K562 (cell line): ENCODE data around the gene DDC. TPM values are rescaled to one million over a fixed set of nuclear protein-coding genes. Genes with fewer than 3 reads are reported as not detected.

Experiments
- ATAC-seq: fragments of 200-7000 bp; cut with Tn5 transposase; 3 replicates; pipeline ENCODE4 v1.9.1; 2020; ENCODE audit warnings: moderate library complexity
- BruUV-seq: library from RNA; stranded (reverse); fragments of 400-500 nt; replicated peaks from 2 replicates; lab custom pipeline; 2021; lab: Mats Ljungman, UMichigan
- CTCF ChIA-PET: fragments of 300-600 bp; formaldehyde crosslinking; extraction: SDS; loops from one replicate; lab custom pipeline; 2021; ENCODE audit warnings: low intra/inter-chr PET ratio; lab: Yijun Ruan, JAX
- POLR2A ChIA-PET: fragments of 300-600, 350-650 bp; sonication (Branson Sonifier 250); formaldehyde crosslinking; extraction: SDS; loops from one replicate; lab custom pipeline; 2021; ENCODE audit warnings: antibody characterized with exemption, inconsistent platforms; lab: Yijun Ruan, JAX
- DNase-seq, 4 experiments: peaks; one replicate each; pipeline versions ENCODE4 v3.0.0 to v3.0.0-alpha.2; 2011 to 2018; ENCODE audit warnings: low spot score in 3 of 4, mixed read lengths in 3 of 4; ENCODE audit errors: extremely low read depth in 1 of 4
- FAIRE-seq: peaks from 2 replicates; lab custom pipeline; 2011; peaks lifted over from hg19 to GRCh38; lab: Jason Lieb, UNC
- H2AFZ ChIP-seq: 2 replicates; pipeline ENCODE4 v1.6.0; 2011; ENCODE audit warnings: low read depth, low read length, control low read depth, inconsistent platforms
- H3K27ac ChIP-seq: fragments of 200-600 bp; 3 replicates; pipeline ENCODE4 v1.8.0; 2011; ENCODE audit warnings: low read depth, mild to moderate bottlenecking, control low read depth, inconsistent platforms, low read length, moderate library complexity, mixed read lengths; ENCODE audit errors: extremely low read depth
- H3K27me3 ChIP-seq, 2 experiments: fragments of 300-600 bp in 1 of 2; 2 replicates in 1 of 2; 3 replicates in 1 of 2; pipeline versions ENCODE4 v1.6.0 to v1.8.0; 2011; ENCODE audit warnings: inconsistent platforms in 2 of 2, low read length in 2 of 2, mild to moderate bottlenecking in 1 of 2, mixed read lengths in 1 of 2, moderate library complexity in 1 of 2; ENCODE audit not compliant: control insufficient read depth in 2 of 2, insufficient read depth in 2 of 2
- H3K36me3 ChIP-seq: fragments of 300-600 bp; 3 replicates; pipeline ENCODE4 v1.8.0; 2011; ENCODE audit warnings: mild to moderate bottlenecking, low read length, inconsistent platforms; ENCODE audit not compliant: control insufficient read depth, insufficient read depth
- H3K4me1 ChIP-seq, 2 experiments: fragments of 200-600 bp in 1 of 2; replicated peaks in 1 of 2; 2 replicates in 1 of 2; 3 replicates in 1 of 2; pipeline versions ENCODE4 v1.5.1 to v1.8.0; 2011; ENCODE audit warnings: inconsistent platforms in 2 of 2, low read length in 2 of 2, mild to moderate bottlenecking in 1 of 2, mixed read lengths in 1 of 2, moderate library complexity in 1 of 2; ENCODE audit not compliant: control insufficient read depth in 2 of 2, insufficient read depth in 2 of 2
- H3K4me2 ChIP-seq: 2 replicates; pipeline ENCODE4 v1.6.1; 2011; ENCODE audit warnings: low read length, control low read depth, inconsistent platforms, mixed read lengths; ENCODE audit not compliant: insufficient read depth
- H3K4me3 ChIP-seq: fragments of 200-600 bp; sonication (generic), shearing (Covaris generic); 2 replicates; pipeline ENCODE4 v1.5.1; 2016; ENCODE audit warnings: control low read depth, inconsistent platforms
- H3K79me2 ChIP-seq: fragments of 200-600 bp; 3 replicates; pipeline ENCODE4 v1.8.0; 2011; ENCODE audit warnings: low read length, inconsistent platforms; ENCODE audit not compliant: control insufficient read depth, insufficient read depth
- H3K9ac ChIP-seq, 2 experiments: 2 replicates each; pipeline versions ENCODE4 v1.6.0 to v1.6.1; 2011; ENCODE audit warnings: low read depth in 2 of 2, low read length in 2 of 2, control low read depth in 1 of 2, inconsistent platforms in 1 of 2, mild to moderate bottlenecking in 1 of 2, mixed read lengths in 1 of 2; ENCODE audit not compliant: insufficient read depth in 1 of 2
- H3K9me1 ChIP-seq: one replicate; pipeline ENCODE4 v1.6.0; 2011; ENCODE audit warnings: inconsistent platforms, mild to moderate bottlenecking, low read length, moderate library complexity; ENCODE audit not compliant: control insufficient read depth, insufficient read depth
- H3K9me3 ChIP-seq: replicated peaks from 2 replicates; pipeline ENCODE4 v1.5.1; 2011; ENCODE audit warnings: low read depth, low read length, inconsistent platforms; ENCODE audit not compliant: control insufficient read depth, insufficient read depth
- H4K20me1 ChIP-seq: replicated peaks from 2 replicates; pipeline ENCODE4 v1.6.1; 2011; ENCODE audit warnings: low read length, inconsistent platforms, mixed read lengths; ENCODE audit not compliant: control insufficient read depth, insufficient read depth
- PTBP1 ChIP-seq: fragments of 200-400 bp; formaldehyde crosslinking; IDR thresholded peaks from 2 replicates; pipeline ENCODE4 v1.6.1; 2017; ENCODE audit warnings: low read depth, low read length
- PTTG1 ChIP-seq: fragments of 450-650 bp; IDR thresholded peaks from 2 replicates; pipeline ENCODE4 v1.6.1; 2016; ENCODE audit warnings: low read depth, mild to moderate bottlenecking, missing genetic modification characterization, missing compliant biosample characterization
- SREBF1 ChIP-seq: fragments of 150-350 bp; IDR thresholded peaks from 2 replicates; pipeline ENCODE4 v1.6.1; 2014; ENCODE audit warnings: antibody characterized with exemption, low read depth, low read length, borderline replicate concordance
- WHSC1 ChIP-seq: IDR thresholded peaks from one replicate; pipeline ENCODE4 v1.6.1; 2012; ENCODE audit warnings: low read length, control low read depth, inconsistent platforms
- ZNF212 ChIP-seq: fragments of 450-650 bp; formaldehyde crosslinking; IDR thresholded peaks from 2 replicates; pipeline ENCODE4 v1.4.0; 2020; ENCODE audit warnings: mild to moderate bottlenecking
- ZNF347 ChIP-seq: fragments of 450-650 bp; formaldehyde crosslinking; IDR thresholded peaks from 2 replicates; pipeline ENCODE4 v1.4.0; 2020; ENCODE audit warnings: low read depth, mild to moderate bottlenecking, moderate library complexity
- WGBS: fragments of 100-300 bp; shearing (Covaris generic); methylation state at CpG from one replicate; pipeline ENCODE4 v1.1.6; 2016; ENCODE audit warnings: low coverage, mixed read lengths; ENCODE audit not compliant: insufficient coverage; ENCODE audit errors: missing lambda C conversion rate; 5-methylcytosine and 5-hydroxymethylcytosine counted together
- in situ Hi-C: fragments of 300-500 bp; cut with MboI; formaldehyde crosslinking; loops from 4 replicates; pipeline ENCODE4 v1.15.0; 2018; ENCODE audit warnings: inconsistent platforms, mixed read lengths
- intact Hi-C: fragments of 100-400 bp; cut with micrococcal nuclease; formaldehyde crosslinking; loops from 2 replicates; pipeline ENCODE4 v1.14.2; 2022
- polyA plus RNA-seq, 8 experiments: library from polyadenylated mRNA; depleted of rRNA in 4 of 8; stranded (reverse) in 5 of 8; unstranded in 3 of 8; fragments of >200 nt; fragmentation: Nextera tagmentation in 2 of 8; fragmentation: Illumina TruSeq in 1 of 8; extraction: Ambion mirVana in 2 of 8; extraction: Trizol in 1 of 8; gene quantifications; 2 replicates each; pipeline versions ENCODE4 v1.2.1 to v1.2.3, GENCODE V29; 2011 to 2014; ENCODE audit warnings: inconsistent platforms in 1 of 8, missing spikeins in 1 of 8
- total RNA-seq, 7 experiments: library from RNA; depleted of rRNA in 6 of 7; stranded (reverse); fragments of >200 nt in 6 of 7; fragmentation: Illumina TruSeq in 2 of 7; extraction: Trizol in 2 of 7; gene quantifications; 2 replicates each; pipeline versions ENCODE4 v1.2.1 to v1.2.3, GENCODE V29; 2011 to 2021; ENCODE audit warnings: low replicate concordance in 1 of 7
- TF ChIP-seq, protein P1 (sequence below): sonication (generic); formaldehyde crosslinking; IDR thresholded peaks from 2 replicates; pipeline ENCODE4 v1.8.0; 2022; ENCODE audit warnings: mild to moderate bottlenecking, missing genetic modification reagents

DDC gene
- total and polyA plus RNA-seq, 9 of the 15 experiments (the other 6 are each of a cell fraction or from before 2014, with no cell fraction given) = not detected

DNA sequence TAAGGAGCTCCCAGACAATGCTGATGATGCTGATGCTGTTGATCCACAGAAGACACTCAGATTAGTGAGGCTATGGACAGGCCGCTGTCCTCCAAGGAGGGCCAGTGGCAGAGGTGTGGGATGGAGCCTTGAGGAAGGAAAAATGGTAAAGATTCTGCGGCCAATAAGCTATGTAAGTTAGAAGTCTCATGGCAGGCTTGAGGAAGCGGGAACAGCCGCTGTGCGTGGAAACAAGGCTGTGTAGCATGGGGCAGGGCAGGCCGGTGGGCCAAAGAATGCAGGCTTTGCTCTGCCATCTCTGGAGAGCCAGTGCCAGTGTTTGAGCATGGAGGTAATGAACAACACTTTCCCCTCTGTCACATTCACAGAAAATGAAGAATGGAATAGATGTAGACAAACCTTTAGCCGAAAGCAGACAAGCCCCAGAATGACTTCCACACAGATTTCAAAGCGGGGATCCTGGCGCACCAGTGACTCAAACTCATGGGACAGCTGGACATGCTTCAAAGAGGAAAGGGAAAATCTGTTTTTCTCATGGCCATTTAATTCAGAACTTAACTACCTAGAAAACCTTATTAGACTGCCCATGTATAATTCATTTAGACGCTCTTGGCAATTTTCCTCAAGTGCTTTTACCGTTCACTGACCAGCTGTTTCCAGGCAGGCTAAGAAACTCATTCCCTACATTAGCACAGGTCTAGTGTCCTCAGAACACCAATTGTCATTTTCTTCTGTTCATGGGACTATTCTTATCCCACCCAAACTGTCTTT, 98.2 kb downstream of the DDC start:
- Histone ChIP-seq H3K4me1 (peaks cover 3 to 6% of the 10 kb centered on the region in 2 experiments; a peak in 3 of 5 replicates), H3K4me3 (no peak overlapping the region), H3K79me2 (no peaks in the 10 kb centered on the region), H3K27me3 (peaks cover 10 to 53% of the 10 kb centered on the region in 2 experiments), H3K9ac (no peak overlapping the region), H4K20me1 (no peaks in the 10 kb centered on the region), H2AFZ (peak overlapping the region; percentile 88; the same call in 1 of the 2 replicates), H3K4me2 (no peak overlapping the region), H3K36me3 (no peaks in the 10 kb centered on the region), H3K9me3 (no peaks in the 10 kb centered on the region), H3K9me1 (no peaks in the 10 kb centered on the region), H3K27ac (no peak overlapping the region)
- CTCF ChIA-PET = interaction anchor here (1.4 to 1.9 kb wide), 4 partner anchors 166 to 694 kb away, joined by 5 to 11 read pairs (median 10); no protein-coding TSS in a partner anchor
- POLR2A ChIA-PET = no interaction called here
- TF ChIP-seq, protein P1, sequence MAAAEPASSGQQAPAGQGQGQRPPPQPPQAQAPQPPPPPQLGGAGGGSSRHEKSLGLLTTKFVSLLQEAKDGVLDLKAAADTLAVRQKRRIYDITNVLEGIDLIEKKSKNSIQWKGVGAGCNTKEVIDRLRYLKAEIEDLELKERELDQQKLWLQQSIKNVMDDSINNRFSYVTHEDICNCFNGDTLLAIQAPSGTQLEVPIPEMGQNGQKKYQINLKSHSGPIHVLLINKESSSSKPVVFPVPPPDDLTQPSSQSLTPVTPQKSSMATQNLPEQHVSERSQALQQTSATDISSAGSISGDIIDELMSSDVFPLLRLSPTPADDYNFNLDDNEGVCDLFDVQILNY (CRISPR knock-in tag) = no peak
- TF ChIP-seq PTBP1 (no peak), WHSC1 (no peak), ZNF347 (CRISPR knock-in tag) (no peak), SREBF1 (no peak), PTTG1 (tag) (no peak), ZNF212 (CRISPR knock-in tag) (no peak)
- ATAC-seq (no peak), DNase-seq (no peak), FAIRE-seq (no peak)
- in situ Hi-C loops = loop anchor here (5.0 kb wide), 1 partner anchor 90 kb away; no protein-coding TSS in a partner anchor
- no TSS peak for BruUV-seq
- intact Hi-C loops = loop anchor here (5.0 to 10.0 kb wide), 5 partner anchors 95 to 695 kb away; no protein-coding TSS in a partner anchor
- WGBS = 60% methylated on average over 11 of the region's 11 CpGs
